ENCODE measurements around the gene CCDC92. TPM values are rescaled to one million over a fixed set of nuclear protein-coding genes. Genes with fewer than 3 reads are reported as not detected.

The CCDC92 gene
- total RNA-seq, 1 donor from 2014 or later: 22.9 TPM

- H3K36me3 Mint-ChIP-seq: peaks cover 4% of the 10 kb centered on the region
- no peaks in the 10 kb centered on the region for H3K9me3 Mint-ChIP-seq
- no peaks in the 10 kb centered on the region for H3K27me3 Mint-ChIP-seq
- TF ChIP-seq CTCF (conservative IDR thresholded peaks at IDR 0.05): no peak
- H3K4me1 Mint-ChIP-seq (ENCODE audit: unreplicated experiment): peaks cover 19% of the 10 kb centered on the region
- no peak for DNase-seq (ENCODE audit: extremely low spot score, unreplicated experiment)
- H3K4me3 Mint-ChIP-seq: no peak overlapping the region
- no peak overlapping the region for H3K27ac Mint-ChIP-seq
These were observed 8.8 kb downstream of the CCDC92 start for GRCh38 chr12:123963821-123964220.

GRCh38 chr12:123962513-123962912 lies 10.1 kb downstream of the CCDC92 start:
- no peak overlapping the region for H3K4me3 Mint-ChIP-seq
- no peaks in the 10 kb centered on the region for H3K36me3 Mint-ChIP-seq
- no peak for DNase-seq (ENCODE audit: extremely low spot score, unreplicated experiment)
- TF ChIP-seq CTCF (conservative IDR thresholded peaks at IDR 0.05): no peak
- no peak overlapping the region for H3K27ac Mint-ChIP-seq
- H3K4me1 Mint-ChIP-seq (ENCODE audit: unreplicated experiment): peaks cover 19% of the 10 kb centered on the region
- no peaks in the 10 kb centered on the region for H3K27me3 Mint-ChIP-seq
- no peaks in the 10 kb centered on the region for H3K9me3 Mint-ChIP-seq

GRCh38 chr12:123961585-123962345 lies 10.9 kb downstream of the CCDC92 start:
- Mint-ChIP-seq H3K9me3 (no peaks in the 10 kb centered on the region), H3K27me3 (no peaks in the 10 kb centered on the region), H3K4me1 (ENCODE audit: unreplicated experiment) (peaks cover 26% of the 10 kb centered on the region), H3K27ac (no peak overlapping the region), H3K36me3 (no peaks in the 10 kb centered on the region), H3K4me3 (no peak overlapping the region)
- no peak for TF ChIP-seq CTCF (conservative IDR thresholded peaks at IDR 0.05)
- no peak for DNase-seq (ENCODE audit: extremely low spot score, unreplicated experiment)

- H3K36me3 Mint-ChIP-seq: no peaks in the 10 kb centered on the region
- no peak overlapping the region for H3K4me3 Mint-ChIP-seq
- no peaks in the 10 kb centered on the region for H3K27me3 Mint-ChIP-seq
- TF ChIP-seq CTCF (conservative IDR thresholded peaks at IDR 0.05): no peak
- H3K4me1 Mint-ChIP-seq (ENCODE audit: unreplicated experiment): peaks cover 31% of the 10 kb centered on the region
- no peaks in the 10 kb centered on the region for H3K9me3 Mint-ChIP-seq
- H3K27ac Mint-ChIP-seq: no peak overlapping the region
- no peak for DNase-seq (ENCODE audit: extremely low spot score, unreplicated experiment)
These were observed 11.8 kb downstream of the CCDC92 start for GRCh38 chr12:123960856-123961255.

- no peaks in the 10 kb centered on the region for H3K36me3 Mint-ChIP-seq
- TF ChIP-seq CTCF (conservative IDR thresholded peaks at IDR 0.05): no peak
- H3K9me3 Mint-ChIP-seq: no peaks in the 10 kb centered on the region
- no peak for DNase-seq (ENCODE audit: extremely low spot score, unreplicated experiment)
- H3K27me3 Mint-ChIP-seq: no peaks in the 10 kb centered on the region
- H3K4me1 Mint-ChIP-seq (ENCODE audit: unreplicated experiment): peaks cover 31% of the 10 kb centered on the region
- H3K27ac Mint-ChIP-seq: no peak overlapping the region
- no peak overlapping the region for H3K4me3 Mint-ChIP-seq
These were observed 12.4 kb downstream of the CCDC92 start for GRCh38 chr12:123960029-123960735.

Measured in type B pancreatic cell (in vitro differentiated cells).